ENCODE measurements around the gene GABBR2.

GABBR2 gene

DNA sequence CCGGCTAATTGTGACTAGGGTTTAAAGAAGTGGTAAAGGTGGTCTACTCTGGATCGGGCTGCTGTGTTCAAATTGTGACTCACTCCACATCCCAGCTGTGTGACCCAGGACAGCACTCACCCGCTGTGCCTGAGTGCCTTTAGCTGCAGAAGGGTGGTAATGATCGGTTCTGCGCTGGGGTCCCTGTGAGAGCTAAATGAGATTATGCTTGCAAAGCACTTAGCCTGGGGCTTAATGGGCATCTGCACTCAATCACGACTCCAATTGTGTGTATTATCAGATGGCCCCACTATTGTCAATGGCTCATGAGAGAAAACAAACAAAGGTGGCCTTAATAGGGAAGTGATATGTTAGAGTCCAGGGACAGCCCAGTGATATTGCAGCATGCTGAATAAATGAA is 428.2 kb downstream of the GABBR2 start:
- H3K27me3 ChIP-seq (ENCODE audit: low read depth, low read length), result peaks cover 47% of the 10 kb centered on the region
- H4K20me1 ChIP-seq (ENCODE audit: insufficient read depth, low read length), result no peaks in the 10 kb centered on the region
- no peak overlapping the region for H3K27ac ChIP-seq (ENCODE audit: low read length)
- H3K4me1 ChIP-seq (ENCODE audit: low read length), result no peaks in the 10 kb centered on the region
- no peak overlapping the region for H3K4me3 ChIP-seq (ENCODE audit: low read length)
- no peaks in the 10 kb centered on the region for H3K36me3 ChIP-seq (replicated peaks; ENCODE audit: low read depth, low read length)
- H3K4me2 ChIP-seq (ENCODE audit: low read length), result no peak overlapping the region
- no peaks in the 10 kb centered on the region for H3K9me3 ChIP-seq (ENCODE audit: insufficient read depth, low read length)
- no peak overlapping the region for H2AFZ ChIP-seq (ENCODE audit: low read depth, low read length)
- no peak overlapping the region for H3K9ac ChIP-seq (ENCODE audit: low read length)
- no peaks in the 10 kb centered on the region for H3K79me2 ChIP-seq (ENCODE audit: low read length)
- TF ChIP-seq CTCF (IDR thresholded peaks at IDR 0.05; ENCODE audit: low read depth, low read length) (no peak), EZH2phosphoT487 (IDR thresholded peaks at IDR 0.05; ENCODE audit: low read depth) (no peak)

- no peak for TF ChIP-seq EZH2phosphoT487 (IDR thresholded peaks at IDR 0.05; ENCODE audit: low read depth)
- no peak for TF ChIP-seq CTCF (IDR thresholded peaks at IDR 0.05; ENCODE audit: low read depth, low read length)
- Histone ChIP-seq H3K79me2 (ENCODE audit: low read length) (no peaks in the 10 kb centered on the region), H3K4me3 (ENCODE audit: low read length) (no peak overlapping the region), H3K36me3 (replicated peaks; ENCODE audit: low read depth, low read length) (no peaks in the 10 kb centered on the region), H4K20me1 (ENCODE audit: insufficient read depth, low read length) (no peaks in the 10 kb centered on the region), H3K27me3 (ENCODE audit: low read depth, low read length) (peaks cover 52% of the 10 kb centered on the region), H3K4me2 (ENCODE audit: low read length) (no peak overlapping the region), H3K4me1 (ENCODE audit: low read length) (no peaks in the 10 kb centered on the region), H2AFZ (ENCODE audit: low read depth, low read length) (no peak overlapping the region), H3K27ac (ENCODE audit: low read length) (no peak overlapping the region), H3K9ac (ENCODE audit: low read length) (no peak overlapping the region), H3K9me3 (ENCODE audit: insufficient read depth, low read length) (no peaks in the 10 kb centered on the region)
Measured at GRCh38 chr9:98280162-98280561, 428.6 kb downstream of the GABBR2 start.

GRCh38 chr9:98276907-98277469 is 431.7 kb downstream of the GABBR2 start:
- Histone ChIP-seq H2AFZ (ENCODE audit: low read depth, low read length) (no peak overlapping the region), H3K36me3 (replicated peaks; ENCODE audit: low read depth, low read length) (no peaks in the 10 kb centered on the region), H3K4me1 (ENCODE audit: low read length) (no peaks in the 10 kb centered on the region), H3K4me2 (ENCODE audit: low read length) (no peak overlapping the region), H3K9me3 (ENCODE audit: insufficient read depth, low read length) (no peaks in the 10 kb centered on the region), H3K27ac (ENCODE audit: low read length) (no peak overlapping the region), H3K9ac (ENCODE audit: low read length) (no peak overlapping the region), H4K20me1 (ENCODE audit: insufficient read depth, low read length) (no peaks in the 10 kb centered on the region), H3K27me3 (ENCODE audit: low read depth, low read length) (peaks cover 43% of the 10 kb centered on the region), H3K79me2 (ENCODE audit: low read length) (no peaks in the 10 kb centered on the region), H3K4me3 (ENCODE audit: low read length) (no peak overlapping the region)
- TF ChIP-seq EZH2phosphoT487 (IDR thresholded peaks at IDR 0.05; ENCODE audit: low read depth), result no peak
- no peak for TF ChIP-seq CTCF (IDR thresholded peaks at IDR 0.05; ENCODE audit: low read depth, low read length)

DNA sequence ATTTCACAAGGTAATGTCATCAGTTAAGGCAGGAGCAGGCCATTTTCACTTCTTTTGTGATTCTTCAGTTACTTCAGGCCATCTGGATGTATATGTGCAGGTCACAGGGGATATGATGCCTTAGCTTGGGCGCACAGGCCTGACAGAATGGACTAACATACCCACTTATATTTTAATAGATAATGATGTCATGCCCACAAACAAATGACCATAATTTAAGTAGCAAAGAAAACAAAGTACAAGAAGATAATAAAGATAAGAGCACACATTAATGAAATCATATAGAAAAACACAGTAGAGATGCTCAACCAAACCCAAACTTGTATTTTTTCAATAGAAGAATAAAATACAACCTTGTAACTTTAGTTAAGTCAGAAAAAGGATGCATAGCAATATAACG is 433.6 kb downstream of the GABBR2 start:
- TF ChIP-seq EZH2phosphoT487 (IDR thresholded peaks at IDR 0.05; ENCODE audit: low read depth), result no peak
- no peak for TF ChIP-seq CTCF (IDR thresholded peaks at IDR 0.05; ENCODE audit: low read depth, low read length)
- H4K20me1 ChIP-seq (ENCODE audit: insufficient read depth, low read length), result no peaks in the 10 kb centered on the region
- no peaks in the 10 kb centered on the region for H3K36me3 ChIP-seq (replicated peaks; ENCODE audit: low read depth, low read length)
- H3K4me1 ChIP-seq (ENCODE audit: low read length), result no peaks in the 10 kb centered on the region
- no peak overlapping the region for H3K4me2 ChIP-seq (ENCODE audit: low read length)
- H3K9me3 ChIP-seq (ENCODE audit: insufficient read depth, low read length), result no peaks in the 10 kb centered on the region
- H3K9ac ChIP-seq (ENCODE audit: low read length), result no peak overlapping the region
- H3K79me2 ChIP-seq (ENCODE audit: low read length), result no peaks in the 10 kb centered on the region
- H3K27me3 ChIP-seq (ENCODE audit: low read depth, low read length), result peaks cover 43% of the 10 kb centered on the region
- H3K27ac ChIP-seq (ENCODE audit: low read length), result no peak overlapping the region
- no peak overlapping the region for H3K4me3 ChIP-seq (ENCODE audit: low read length)
- H2AFZ ChIP-seq (ENCODE audit: low read depth, low read length), result no peak overlapping the region

All from OCI-LY3 (cell line).